Neural progenitor cell (in vitro differentiated cells): ENCODE measurements around the gene KRTAP2-3.

Source experiments
- EZH2phosphoT487 ChIP-seq: fragments of 200-600 bp; sonication (generic); IDR thresholded peaks from 2 replicates; pipeline ENCODE4 v1.6.1; 2017; ENCODE audit warnings: antibody characterized with exemption
- TF ChIP-seq, protein P1 (sequence below): fragments of 200-600 bp; sonication (generic); IDR thresholded peaks from 2 replicates; pipeline ENCODE4 v1.5.1; 2017; ENCODE audit warnings: antibody characterized with exemption, mild to moderate bottlenecking

GRCh38 chr17:41009301-41009760 lies 50.6 kb downstream of the KRTAP2-3 start:
- no peak for TF ChIP-seq EZH2phosphoT487
- TF ChIP-seq, protein P1, sequence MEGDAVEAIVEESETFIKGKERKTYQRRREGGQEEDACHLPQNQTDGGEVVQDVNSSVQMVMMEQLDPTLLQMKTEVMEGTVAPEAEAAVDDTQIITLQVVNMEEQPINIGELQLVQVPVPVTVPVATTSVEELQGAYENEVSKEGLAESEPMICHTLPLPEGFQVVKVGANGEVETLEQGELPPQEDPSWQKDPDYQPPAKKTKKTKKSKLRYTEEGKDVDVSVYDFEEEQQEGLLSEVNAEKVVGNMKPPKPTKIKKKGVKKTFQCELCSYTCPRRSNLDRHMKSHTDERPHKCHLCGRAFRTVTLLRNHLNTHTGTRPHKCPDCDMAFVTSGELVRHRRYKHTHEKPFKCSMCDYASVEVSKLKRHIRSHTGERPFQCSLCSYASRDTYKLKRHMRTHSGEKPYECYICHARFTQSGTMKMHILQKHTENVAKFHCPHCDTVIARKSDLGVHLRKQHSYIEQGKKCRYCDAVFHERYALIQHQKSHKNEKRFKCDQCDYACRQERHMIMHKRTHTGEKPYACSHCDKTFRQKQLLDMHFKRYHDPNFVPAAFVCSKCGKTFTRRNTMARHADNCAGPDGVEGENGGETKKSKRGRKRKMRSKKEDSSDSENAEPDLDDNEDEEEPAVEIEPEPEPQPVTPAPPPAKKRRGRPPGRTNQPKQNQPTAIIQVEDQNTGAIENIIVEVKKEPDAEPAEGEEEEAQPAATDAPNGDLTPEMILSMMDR: no peak
